ENCODE results near the gene MLPH.

MLPH gene

GRCh38 chr2:237519506-237520245 lies 32.6 kb downstream of the MLPH start:
- TF ChIP-seq POLR2A (IDR thresholded peaks at IDR 0.05; ENCODE audit: low read depth, low read length), result no peak
- DNase-seq (ENCODE audit: insufficient read length, low spot score), result no peak
- no peak for FAIRE-seq

- FAIRE-seq (no peak), DNase-seq (ENCODE audit: insufficient read length, low spot score) (no peak)
- no peak for TF ChIP-seq POLR2A (IDR thresholded peaks at IDR 0.05; ENCODE audit: low read depth, low read length)
Measured at GRCh38 chr2:237520290-237520689, 33.2 kb downstream of the MLPH start.

GRCh38 chr2:237524631-237525030 lies 37.6 kb downstream of the MLPH start:
- DNase-seq (ENCODE audit: insufficient read length, low spot score) (no peak), FAIRE-seq (no peak)
- no peak for TF ChIP-seq POLR2A (IDR thresholded peaks at IDR 0.05; ENCODE audit: low read depth, low read length)

- FAIRE-seq (no peak), DNase-seq (ENCODE audit: insufficient read length, low spot score) (no peak)
- no peak for TF ChIP-seq POLR2A (IDR thresholded peaks at IDR 0.05; ENCODE audit: low read depth, low read length)
Measured at GRCh38 chr2:237525559-237526157, 38.6 kb downstream of the MLPH start.

GRCh38 chr2:237527233-237527632 lies 40.2 kb downstream of the MLPH start:
- FAIRE-seq, result no peak
- DNase-seq (ENCODE audit: insufficient read length, low spot score), result no peak

GRCh38 chr2:237527766-237528165 lies 40.7 kb downstream of the MLPH start:
- no peak for FAIRE-seq

More at GRCh38 chr2:237527233-237527632, 40.2 kb downstream of the MLPH start:
- no peak for TF ChIP-seq POLR2A (IDR thresholded peaks at IDR 0.05; ENCODE audit: low read depth, low read length)

GRCh38 chr2:237529452-237530402 lies 42.7 kb downstream of the MLPH start:
- DNase-seq (ENCODE audit: insufficient read length, low spot score), result no peak

More at GRCh38 chr2:237527766-237528165, 40.7 kb downstream of the MLPH start:
- no peak for DNase-seq (ENCODE audit: insufficient read length, low spot score)
- no peak for TF ChIP-seq POLR2A (IDR thresholded peaks at IDR 0.05; ENCODE audit: low read depth, low read length)

GRCh38 chr2:237530472-237531433 lies 43.7 kb downstream of the MLPH start:
- no peak for FAIRE-seq
- no peak for TF ChIP-seq POLR2A (IDR thresholded peaks at IDR 0.05; ENCODE audit: low read depth, low read length)

More at GRCh38 chr2:237529452-237530402, 42.7 kb downstream of the MLPH start:
- no peak for TF ChIP-seq POLR2A (IDR thresholded peaks at IDR 0.05; ENCODE audit: low read depth, low read length)
- no peak for FAIRE-seq

GRCh38 chr2:237532160-237532559 lies 45.1 kb downstream of the MLPH start:
- no peak for TF ChIP-seq POLR2A (IDR thresholded peaks at IDR 0.05; ENCODE audit: low read depth, low read length)
- DNase-seq (ENCODE audit: insufficient read length, low spot score) (no peak), FAIRE-seq (no peak)

More at GRCh38 chr2:237530472-237531433, 43.7 kb downstream of the MLPH start:
- no peak for DNase-seq (ENCODE audit: insufficient read length, low spot score)

GRCh38 chr2:237533668-237534161 lies 46.7 kb downstream of the MLPH start:
- no peak for FAIRE-seq
- no peak for TF ChIP-seq POLR2A (IDR thresholded peaks at IDR 0.05; ENCODE audit: low read depth, low read length)
- no peak for DNase-seq (ENCODE audit: insufficient read length, low spot score)

- TF ChIP-seq POLR2A (IDR thresholded peaks at IDR 0.05; ENCODE audit: low read depth, low read length), result no peak
- DNase-seq (ENCODE audit: insufficient read length, low spot score) (no peak), FAIRE-seq (no peak)
Measured at GRCh38 chr2:237534380-237534779, 47.3 kb downstream of the MLPH start.

- DNase-seq (ENCODE audit: insufficient read length, low spot score), result no peak
- no peak for FAIRE-seq
- TF ChIP-seq POLR2A (IDR thresholded peaks at IDR 0.05; ENCODE audit: low read depth, low read length), result no peak
Measured at GRCh38 chr2:237535385-237536082, 48.5 kb downstream of the MLPH start.
